DOHH2 (cell line): Measurements from ENCODE around the gene ARHGEF7.

Source experiments
- H3F3A ChIP-seq: fragments of 200-600 bp; sonication (generic), shearing (Covaris generic); 2 replicates; pipeline ENCODE4 v1.6.0; 2016; ENCODE audit warnings: antibody characterized with exemption, mild to moderate bottlenecking; ENCODE audit not compliant: control insufficient read depth, insufficient read depth
- H3K27ac ChIP-seq: fragments of 200-600 bp; sonication (generic); 2 replicates; pipeline ENCODE4 v1.5.1; 2014; ENCODE audit warnings: low read depth, mild to moderate bottlenecking, low read length, moderate library complexity
- H3K27me3 ChIP-seq: fragments of 200-600 bp; sonication (generic); 2 replicates; pipeline ENCODE4 v1.6.1; 2014; ENCODE audit warnings: mild to moderate bottlenecking, low read length, mixed read lengths; ENCODE audit not compliant: control insufficient read depth
- H3K36me3 ChIP-seq: fragments of 200-600 bp; sonication (generic); 2 replicates; pipeline ENCODE4 v1.6.1; 2014; ENCODE audit warnings: mild to moderate bottlenecking, low read length, moderate library complexity, mixed read lengths; ENCODE audit not compliant: control insufficient read depth
- H3K4me1 ChIP-seq: fragments of 200-600 bp; sonication (generic); 2 replicates; pipeline ENCODE4 v1.6.1; 2014; ENCODE audit warnings: mild to moderate bottlenecking, low read length, mixed read lengths; ENCODE audit not compliant: control insufficient read depth
- H3K4me2 ChIP-seq: fragments of 200-600 bp; sonication (generic); 2 replicates; pipeline ENCODE4 v1.6.0; 2014; ENCODE audit warnings: mild to moderate bottlenecking, low read length, moderate library complexity
- H3K4me3 ChIP-seq: fragments of 200-600 bp; sonication (generic); 2 replicates; pipeline ENCODE4 v1.5.1; 2014; ENCODE audit warnings: mild to moderate bottlenecking, low read length, mixed read lengths
- H3K79me2 ChIP-seq: fragments of 200-600 bp; sonication (generic); 2 replicates; pipeline ENCODE4 v1.6.1; 2014; ENCODE audit warnings: mild to moderate bottlenecking, low read length, mixed read lengths; ENCODE audit not compliant: control insufficient read depth
- H3K9me2 ChIP-seq: fragments of 200-600 bp; sonication (generic); replicated peaks from 2 replicates; pipeline ENCODE4 v1.6.1; 2014; ENCODE audit warnings: mild to moderate bottlenecking, low read length, mixed read lengths; ENCODE audit not compliant: control insufficient read depth
- H3K9me3 ChIP-seq: fragments of 200-600 bp; sonication (generic); 2 replicates; pipeline ENCODE4 v1.6.1; 2014; ENCODE audit warnings: antibody characterized with exemption, low read length, mixed read lengths; ENCODE audit not compliant: control insufficient read depth, insufficient read depth
- H4K20me1 ChIP-seq: fragments of 200-600 bp; sonication (generic); 2 replicates; pipeline ENCODE4 v1.6.0; 2014; ENCODE audit warnings: low read depth, mild to moderate bottlenecking, antibody characterized with exemption, low read length, moderate library complexity; ENCODE audit not compliant: control insufficient read depth, insufficient read depth
- CTCF ChIP-seq: fragments of 200-600 bp; sonication (generic); IDR thresholded peaks from one replicate; pipeline ENCODE4 v1.5.1; 2014; ENCODE audit warnings: antibody characterized with exemption, mild to moderate bottlenecking, low read depth, low read length; ENCODE audit not compliant: poor library complexity, severe bottlenecking
- EZH2phosphoT487 ChIP-seq: fragments of 200-600 bp; sonication (generic); IDR thresholded peaks from 2 replicates; pipeline ENCODE4 v1.6.1; 2017; ENCODE audit warnings: borderline replicate concordance, mild to moderate bottlenecking, antibody characterized with exemption, low read length, moderate library complexity, mixed read lengths

ARHGEF7 gene

GRCh38 chr13:111143865-111144540, 28.9 kb downstream of the ARHGEF7 start:
- H3K36me3 ChIP-seq, result no peaks in the 10 kb centered on the region
- no peaks in the 10 kb centered on the region for H3K9me2 ChIP-seq
- H3K27me3 ChIP-seq, result peaks cover 37% of the 10 kb centered on the region
- TF ChIP-seq EZH2phosphoT487 (no peak), CTCF (no peak)
- no peaks in the 10 kb centered on the region for H3K9me3 ChIP-seq
- no peaks in the 10 kb centered on the region for H4K20me1 ChIP-seq
- H3F3A ChIP-seq, result no peaks in the 10 kb centered on the region
- H3K27ac ChIP-seq, result no peak overlapping the region
- H3K79me2 ChIP-seq, result no peaks in the 10 kb centered on the region
- H3K4me3 ChIP-seq, result no peak overlapping the region
- no peak overlapping the region for H3K4me2 ChIP-seq
- H3K4me1 ChIP-seq, result no peaks in the 10 kb centered on the region

DNA sequence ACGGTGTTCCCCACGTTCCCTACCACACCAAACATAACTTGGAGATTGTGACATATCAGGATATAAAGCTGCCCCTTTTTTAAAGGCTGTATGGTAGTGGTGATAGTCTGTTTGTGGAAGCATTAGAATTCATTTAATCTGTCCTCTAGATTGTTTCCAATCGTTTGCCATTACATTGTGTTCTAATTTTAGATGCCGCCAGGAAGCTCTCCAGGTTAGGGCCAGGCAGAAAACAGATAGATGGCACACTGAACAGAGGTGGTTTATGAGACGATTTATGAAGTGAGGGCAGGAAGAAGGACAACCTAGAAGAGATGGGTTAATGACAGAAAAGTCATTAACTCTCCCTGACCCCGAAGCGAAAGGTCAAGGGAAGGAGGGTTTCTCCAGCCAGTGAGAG, 30.0 kb downstream of the ARHGEF7 start:
- no peaks in the 10 kb centered on the region for H3K9me2 ChIP-seq
- TF ChIP-seq EZH2phosphoT487 (no peak), CTCF (no peak)
- no peak overlapping the region for H3K4me3 ChIP-seq
- no peaks in the 10 kb centered on the region for H3K79me2 ChIP-seq
- H3K4me1 ChIP-seq, result no peaks in the 10 kb centered on the region
- H3K4me2 ChIP-seq, result no peak overlapping the region
- no peaks in the 10 kb centered on the region for H3K9me3 ChIP-seq
- no peaks in the 10 kb centered on the region for H3F3A ChIP-seq
- no peak overlapping the region for H3K27ac ChIP-seq
- H4K20me1 ChIP-seq, result no peaks in the 10 kb centered on the region
- H3K27me3 ChIP-seq, result peaks cover 35% of the 10 kb centered on the region
- H3K36me3 ChIP-seq, result no peaks in the 10 kb centered on the region

GRCh38 chr13:111145506-111145905, 30.4 kb downstream of the ARHGEF7 start:
- Histone ChIP-seq H3K9me3 (no peaks in the 10 kb centered on the region), H3K79me2 (no peaks in the 10 kb centered on the region), H3K4me2 (no peak overlapping the region), H3F3A (no peaks in the 10 kb centered on the region), H3K27ac (no peak overlapping the region), H3K4me3 (no peak overlapping the region), H3K36me3 (no peaks in the 10 kb centered on the region), H4K20me1 (no peaks in the 10 kb centered on the region), H3K27me3 (peaks cover 33% of the 10 kb centered on the region), H3K9me2 (no peaks in the 10 kb centered on the region), H3K4me1 (no peaks in the 10 kb centered on the region)
- TF ChIP-seq EZH2phosphoT487 (no peak), CTCF (no peak)

DNA sequence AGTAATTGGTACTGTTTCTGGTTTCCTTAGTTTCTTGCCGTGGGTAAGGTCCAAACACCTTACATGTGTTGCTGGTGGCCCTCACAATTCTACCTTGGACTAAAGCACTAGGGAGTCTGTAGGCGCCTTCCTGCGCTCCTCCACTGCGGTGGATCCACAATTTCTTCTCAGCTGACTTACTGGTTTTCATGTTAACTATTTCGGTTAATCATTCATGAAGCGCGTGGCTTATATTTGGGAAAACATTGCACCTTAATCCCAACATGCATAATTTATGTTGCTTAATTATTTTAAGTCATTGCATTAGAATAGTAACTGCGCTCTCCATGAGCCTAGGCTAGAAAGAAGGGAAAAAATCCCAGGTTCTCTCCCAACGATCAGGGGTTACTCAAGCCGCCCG, 37.7 kb downstream of the ARHGEF7 start:
- Histone ChIP-seq H3K36me3 (peaks cover 21% of the 10 kb centered on the region), H3K79me2 (peaks cover 52% of the 10 kb centered on the region), H3K4me2 (peak overlapping the region; percentile 90), H3K4me3 (peak overlapping the region; percentile 96), H3K27me3 (0 out of 2 replicates have a peak, but pooled peaks cover 6% of the 10 kb centered on the region), H3F3A (0 out of 2 replicates have a peak, but pooled peaks cover 4% of the 10 kb centered on the region), H4K20me1 (peaks cover 6% of the 10 kb centered on the region; the same call in 1 of the 2 replicates), H3K9me2 (no peaks in the 10 kb centered on the region), H3K27ac (peak overlapping the region; percentile 70), H3K9me3 (no peaks in the 10 kb centered on the region), H3K4me1 (peaks cover 20% of the 10 kb centered on the region)
- no peak for TF ChIP-seq CTCF
- no peak for TF ChIP-seq EZH2phosphoT487
